Right ventricle myocardium inferior (tissue), 1 donor: Measurements from ENCODE around the gene XYLT2. TPM values are rescaled to one million over a fixed set of nuclear protein-coding genes. Genes with fewer than 3 reads are reported as not detected.
A peak's percentile ranks its signal among the peaks of the same experiment; 100 is the strongest.
"Not testable (repeated sequence)": the region's sequence is repeated elsewhere in the genome, so short reads cannot be mapped to it uniquely, and the experiment has no call there.

Source experiments
- ATAC-seq: fragments of 200-7000 bp; cut with Tn5 transposase; one replicate; pipeline ENCODE4 v1.9.1; 2020; ENCODE audit warnings: mild to moderate bottlenecking, moderate library complexity
- DNase-seq: peaks from one replicate; pipeline ENCODE4 v3.0.0; 2021; ENCODE audit errors: missing footprints
- intact Hi-C: fragments of 100-400 bp; cut with DNase I; formaldehyde crosslinking; loops from one replicate; pipeline ENCODE4 v1.11.0; 2022
- total RNA-seq: library from RNA; stranded (reverse); fragmentation: NEBNext Ultra II Directional; extraction: Animal tissue kit (Norgen Biotek cat#: 25700); gene quantifications from one replicate; pipeline ENCODE4 v1.2.1, GENCODE V29; 2021
- donor health status: DM: no; HTN: yes; CAD: no; lungs with severe emphysema.

Gene XYLT2
- total RNA-seq, 1 donor from 2014 or later, result 16.4 TPM

- ATAC-seq (no peak), DNase-seq (no peak)
- intact Hi-C loops, result no loop called here
These were observed 33.6 kb downstream of the XYLT2 start for GRCh38 chr17:50379351-50380132.

GRCh38 chr17:50380369-50381259 is 34.7 kb downstream of the XYLT2 start:
- ATAC-seq, result peak; percentile 42
- no peak for DNase-seq
- intact Hi-C loops, result no loop called here

DNA sequence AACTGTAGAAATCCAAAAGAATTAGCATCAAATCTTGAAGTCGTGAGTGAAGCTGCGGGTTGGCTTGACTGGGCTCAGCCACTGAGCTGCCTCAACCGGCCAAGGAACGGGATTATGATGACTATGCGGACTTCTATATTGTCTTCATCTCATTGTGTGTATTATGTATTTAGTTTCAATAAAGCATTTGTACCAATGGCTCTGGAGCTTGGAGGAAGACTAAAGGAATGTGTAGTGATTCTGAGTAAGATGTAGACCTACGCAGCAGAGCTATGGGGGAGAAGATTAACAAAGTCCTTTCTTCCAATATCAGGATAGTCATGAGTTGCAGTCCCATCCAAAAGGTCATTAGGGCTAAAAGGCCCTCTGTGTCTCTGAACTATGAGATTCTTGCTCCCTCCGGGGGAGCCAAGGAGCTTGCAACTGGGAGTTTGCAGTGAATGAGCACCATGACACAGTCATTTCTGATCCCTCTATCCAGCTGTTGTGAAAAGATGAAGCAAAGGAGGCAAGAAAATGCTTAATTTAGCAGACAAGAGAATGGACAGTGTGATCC is 35.4 kb downstream of the XYLT2 start:
- ATAC-seq (no peak), DNase-seq (no peak)

DNA sequence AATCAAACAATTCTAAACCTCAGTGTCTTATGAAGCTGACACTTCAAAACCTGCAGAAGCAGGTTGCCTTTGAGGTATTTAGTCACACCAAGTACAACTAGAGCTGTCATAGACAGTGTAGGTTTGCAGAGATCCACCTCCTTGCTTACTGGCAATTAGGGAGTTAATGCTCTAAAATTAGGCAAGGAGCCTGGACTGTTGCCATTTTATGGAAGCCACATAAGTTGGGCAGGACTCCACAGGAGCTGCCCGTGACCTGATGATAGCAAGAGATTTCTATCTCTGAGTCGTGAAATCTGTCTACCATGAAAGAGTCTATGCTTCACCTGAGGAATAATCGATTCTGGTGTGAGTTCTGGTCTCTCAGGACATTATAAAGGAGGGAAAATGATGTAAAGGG is 36.0 kb downstream of the XYLT2 start:
- DNase-seq (no peak), ATAC-seq (no peak)
- intact Hi-C loops, result no loop called here

More for the DNA sequence above, 35.4 kb downstream of the XYLT2 start:
- intact Hi-C loops, result no loop called here

DNA sequence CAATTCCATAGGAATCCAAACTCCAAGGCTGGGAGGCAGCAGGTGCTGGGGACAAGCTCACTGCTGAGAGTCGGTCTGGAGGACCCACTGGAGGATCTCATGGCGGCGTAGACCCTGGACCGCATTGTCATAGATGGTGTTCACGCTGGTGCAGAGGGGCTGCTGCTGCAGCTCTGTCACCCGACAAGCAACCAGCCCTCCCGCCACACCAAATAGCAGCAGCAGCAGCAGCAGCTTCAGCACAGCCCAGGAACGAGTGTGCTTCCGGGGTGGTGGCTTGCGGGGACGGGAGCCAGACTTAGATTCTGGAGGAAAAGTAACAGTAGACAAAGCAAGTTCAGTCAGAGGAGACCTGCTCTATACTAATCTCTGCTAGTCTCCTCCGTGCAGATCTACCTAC is 37.0 kb downstream of the XYLT2 start:
- intact Hi-C loops, result no loop called here
- ATAC-seq, result no peak
- DNase-seq, result no peak

- intact Hi-C loops, result no loop called here
- ATAC-seq (no peak), DNase-seq (no peak)
These were observed 40.6 kb downstream of the XYLT2 start for GRCh38 chr17:50386510-50386909.

DNA sequence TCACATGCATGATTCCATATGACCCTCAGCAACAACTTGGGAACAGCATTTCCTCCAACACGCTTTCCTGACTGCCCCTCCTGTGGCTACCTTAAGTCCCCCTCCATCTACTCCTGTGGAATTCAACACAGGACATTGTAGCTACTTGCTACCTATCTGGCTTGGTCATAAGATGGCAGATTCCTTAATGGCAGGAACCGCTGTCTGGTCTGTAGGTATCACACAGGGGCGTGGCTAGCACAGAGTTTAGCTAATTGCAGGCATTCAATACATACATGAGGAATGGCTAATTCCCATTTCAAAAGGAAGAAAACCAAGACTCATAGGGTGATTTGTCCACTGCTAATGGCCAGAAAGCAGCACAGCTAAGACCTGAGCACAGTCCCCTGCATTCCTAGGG is 42.8 kb downstream of the XYLT2 start:
- ATAC-seq, result no peak
- DNase-seq, result no peak
- intact Hi-C loops, result no loop called here

- ATAC-seq, result no peak
These were observed 43.6 kb downstream of the XYLT2 start for GRCh38 chr17:50389534-50389933.

DNA sequence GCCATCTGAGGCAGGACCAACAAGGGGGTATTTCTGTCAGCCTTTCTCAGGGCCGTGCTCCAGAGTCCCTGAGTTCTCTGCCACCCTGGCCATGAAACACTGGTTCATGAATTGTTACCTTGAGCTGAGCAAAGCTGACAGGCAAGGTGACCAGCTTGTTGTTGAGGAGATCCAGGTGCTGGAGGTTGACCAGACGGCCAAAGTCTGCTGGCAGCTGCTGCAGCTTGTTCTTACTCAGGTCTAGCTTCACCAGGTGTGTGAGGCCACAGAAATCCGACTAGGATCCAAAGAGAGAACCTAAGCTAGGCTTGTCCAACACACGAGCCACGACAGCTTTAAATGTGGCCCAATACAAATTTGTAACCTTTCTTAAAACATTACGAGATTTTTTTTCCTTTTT is 46.7 kb downstream of the XYLT2 start:
- DNase-seq (no peak), ATAC-seq (no peak)
- intact Hi-C loops, result no loop called here

More at GRCh38 chr17:50389534-50389933, 43.6 kb downstream of the XYLT2 start:
- no peak for DNase-seq
- intact Hi-C loops, result no loop called here

GRCh38 chr17:50393700-50394099 is 47.8 kb downstream of the XYLT2 start:
- intact Hi-C loops, result no loop called here
- DNase-seq, result no peak
- no peak for ATAC-seq

DNA sequence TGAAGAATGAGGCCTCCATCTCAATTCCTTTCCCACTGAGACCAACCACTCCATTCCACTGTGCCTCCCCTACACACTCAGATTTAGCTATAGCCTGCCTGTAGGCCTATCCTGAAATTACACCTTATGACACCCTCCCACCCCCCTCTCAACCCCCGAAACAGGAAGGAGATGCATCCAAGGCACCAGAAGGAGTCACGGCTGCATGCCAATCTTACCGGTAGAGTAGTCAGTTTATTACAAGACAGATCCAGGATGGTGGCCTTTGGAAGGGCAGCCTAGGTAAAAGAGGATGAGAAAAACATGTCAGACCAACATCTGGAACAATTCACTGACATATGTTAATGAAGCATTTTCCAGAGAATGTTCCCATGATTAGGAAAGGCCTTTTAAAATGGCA is 48.8 kb downstream of the XYLT2 start:
- ATAC-seq, result no peak
- intact Hi-C loops, result no loop called here
- no peak for DNase-seq

DNA sequence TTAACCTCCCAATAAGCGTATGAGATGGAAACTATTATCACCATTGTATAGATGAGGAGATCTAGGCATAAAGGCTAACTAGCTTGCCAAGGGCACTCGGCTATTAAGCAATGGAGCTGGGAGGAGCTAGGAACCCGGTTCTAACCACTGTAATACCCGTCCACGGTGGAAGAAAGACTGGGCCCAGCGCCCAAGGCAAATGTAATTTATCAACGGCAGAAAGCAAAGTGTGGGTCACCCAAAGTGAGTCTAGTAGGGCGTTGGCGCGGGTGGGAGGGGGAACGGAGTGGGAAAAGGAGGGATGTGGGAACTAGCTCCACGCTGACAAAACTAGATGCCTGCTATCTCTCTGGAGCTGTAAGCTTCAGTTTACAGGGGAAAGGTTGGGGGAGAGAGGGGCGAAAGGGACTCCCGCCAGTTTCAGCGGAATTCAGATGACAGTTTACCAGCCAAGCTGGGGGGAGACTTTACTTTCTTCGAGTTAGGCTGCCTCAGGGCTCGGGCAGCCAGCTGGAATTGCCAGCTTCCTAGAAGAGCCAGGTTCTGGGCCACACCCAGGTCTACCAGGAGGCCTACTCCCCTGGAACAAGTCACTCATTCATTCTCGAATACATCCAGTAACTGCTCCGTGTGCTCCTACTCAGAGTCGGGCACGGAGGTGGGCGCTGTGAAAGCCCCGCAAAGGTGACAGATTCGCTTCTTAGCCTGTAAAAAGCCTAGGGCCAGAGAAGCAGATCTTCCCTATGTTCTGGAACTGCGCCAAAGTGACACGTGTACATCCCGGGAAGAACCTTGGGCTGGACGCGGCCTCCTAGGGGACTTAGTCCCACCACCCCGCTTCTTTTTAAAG is 50.6 kb downstream of the XYLT2 start:
- intact Hi-C loops, result loop anchor here (2.0 kb wide), 1 partner anchor 24 kb away; the partner anchor contains the start of genes EME1 and MRPL27
- DNase-seq (no peak), ATAC-seq (peak; percentile 25)

DNA sequence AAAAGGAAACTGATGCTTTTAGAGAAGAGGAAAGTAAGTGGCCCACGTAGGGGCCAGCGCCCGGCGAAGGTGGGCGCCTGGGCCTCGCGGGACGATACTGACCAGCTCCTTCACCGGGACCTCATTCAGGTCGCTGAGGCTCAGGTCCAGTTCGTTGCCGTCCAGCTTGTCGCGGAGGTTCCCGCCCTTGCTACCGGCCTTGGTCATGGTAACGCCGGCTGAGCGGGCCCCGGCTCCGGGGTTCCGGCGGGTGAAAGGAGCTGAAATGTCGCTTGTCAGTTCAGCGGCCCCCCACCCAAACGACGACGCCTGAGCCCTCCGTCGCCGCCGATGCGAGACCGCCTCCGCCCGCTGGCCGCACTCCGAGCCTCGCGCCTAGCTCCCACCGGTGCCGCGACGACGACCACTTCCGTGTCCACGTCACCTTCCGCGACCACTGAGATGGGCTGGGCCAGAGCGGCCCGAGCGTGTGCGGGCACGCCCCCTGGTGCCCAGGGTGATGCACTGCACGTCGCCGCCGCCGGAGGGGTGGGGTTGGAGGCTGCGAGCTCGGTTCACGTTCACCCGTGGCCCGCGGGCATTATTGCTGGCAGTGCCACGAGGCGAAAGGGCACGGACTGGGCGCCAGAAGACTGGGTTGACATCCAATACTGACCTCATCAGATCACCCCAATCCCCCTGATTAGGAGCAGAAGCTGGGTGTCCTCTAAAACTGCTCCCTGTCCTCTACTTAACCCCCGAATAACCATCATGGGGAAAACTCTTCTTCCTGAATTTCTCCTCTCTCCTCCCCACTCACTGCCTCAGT is 51.4 kb downstream of the XYLT2 start, which contains the start of gene LRRC59:
Gene LRRC59, minus strand, starts transcription at position 413 of the 808 bp plus-strand sequence. Its CDS starts 206 bp downstream, at position 207.
- intact Hi-C loops, result loop anchor here (2.0 kb wide), 1 partner anchor 25 kb away; the partner anchor contains the start of genes EME1 and MRPL27
- ATAC-seq, result peak; percentile 98
- DNase-seq, result peak; percentile 97

GRCh38 chr17:50397919-50398285 is 52.0 kb downstream of the XYLT2 start:
- ATAC-seq (no peak), DNase-seq (no peak)
- intact Hi-C loops, result loop anchor here (2.0 kb wide), 1 partner anchor 25 kb away; the partner anchor contains the start of genes EME1 and MRPL27

- DNase-seq, intact Hi-C loops, ATAC-seq: not testable (repeated sequence)
These were observed 52.7 kb downstream of the XYLT2 start for GRCh38 chr17:50398672-50399071.

DNA sequence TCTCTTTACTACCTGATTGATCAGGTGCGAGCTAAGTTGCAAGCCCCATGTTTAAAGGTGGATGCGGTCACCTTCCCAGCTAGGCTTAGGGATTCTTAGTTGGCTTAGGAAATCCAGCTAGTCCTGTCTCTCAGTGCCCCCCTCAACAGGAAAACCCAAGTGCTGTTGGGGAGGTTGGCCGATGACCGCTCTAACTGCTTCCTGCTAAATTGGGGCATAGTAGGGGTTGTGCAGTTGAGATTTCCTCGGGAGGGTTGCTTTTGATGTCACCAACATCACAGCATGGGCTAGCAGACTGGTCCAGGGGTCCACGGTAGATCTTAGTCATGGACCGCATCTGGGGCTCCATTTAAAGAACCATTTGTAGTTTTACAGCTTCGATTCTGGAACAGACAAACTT is 53.7 kb downstream of the XYLT2 start:
- intact Hi-C loops, DNase-seq, ATAC-seq: not testable (repeated sequence)

GRCh38 chr17:50405351-50405750 is 59.4 kb downstream of the XYLT2 start:
- DNase-seq, intact Hi-C loops, ATAC-seq: not testable (repeated sequence)
